Testis (tissue), 3 donors: ENCODE measurements around the gene HTR4. TPM values are rescaled to one million over a fixed set of nuclear protein-coding genes. Genes with fewer than 3 reads are reported as not detected.

Experiments used
- DNase-seq: peaks from one replicate; pipeline ENCODE4 v3.0.0-alpha.2; 2019
- H3K27ac ChIP-seq, 2 donors: fragments of 200-600 bp; sonication (generic); one replicate each; pipeline ENCODE4 v1.5.1; 2019
- H3K27me3 ChIP-seq: fragments of 200-600 bp; sonication (generic); one replicate; pipeline ENCODE4 v1.5.1; 2019
- H3K36me3 ChIP-seq: fragments of 200-600 bp; sonication (generic); one replicate; pipeline ENCODE4 v1.5.1; 2017; ENCODE audit warnings: low read depth; ENCODE audit errors: missing control alignments
- H3K4me1 ChIP-seq: fragments of 200-600 bp; sonication (generic); one replicate; pipeline ENCODE4 v1.5.1; 2019
- H3K4me3 ChIP-seq, 2 donors: fragments of 200-600 bp; sonication (generic); one replicate each; pipeline ENCODE4 v1.5.1; 2017 to 2019
- H3K9me3 ChIP-seq: fragments of 200-600 bp; sonication (generic); one replicate; pipeline ENCODE4 v1.5.1; 2017
- POLR2A ChIP-seq: fragments of 450-650 bp; IDR thresholded peaks from one replicate; pipeline ENCODE4 v1.6.1; 2017; ENCODE audit warnings: antibody characterized with exemption, mild to moderate bottlenecking, moderate library complexity
- WGBS, 2 donors: methylation state at CpG; one replicate each; pipeline ENCODE4 v1.1.5; 2018; 5-methylcytosine and 5-hydroxymethylcytosine counted together
- intact Hi-C: fragments of 100-400 bp; cut with DNase I; formaldehyde crosslinking; loops from one replicate; pipeline ENCODE4 v1.15.1; 2023; ENCODE audit warnings: low total_unique reads
- polyA plus RNA-seq: library from polyadenylated mRNA; stranded (reverse); fragments of 350-450 nt; fragmentation: Illumina TruSeq; extraction: RNeasy Lipid Tissue Mini Kit (QIAGEN cat#74804); gene quantifications from one replicate; pipeline ENCODE4 v1.2.3, GENCODE V29; 2014; ENCODE audit warnings: low read depth, low replicate concordance; ENCODE audit not compliant: insufficient read depth
- total RNA-seq, 2 donors: library from RNA; depleted of rRNA; stranded (reverse); fragments of >200 nt; gene quantifications; one replicate each; pipeline ENCODE4 v1.2.3, GENCODE V29; 2016
- TF ChIP-seq, protein P1 (sequence below), 3 experiments: fragments of 450-650 bp in 2 of 3; fragments of 200-600 bp in 1 of 3; sonication (generic) in 1 of 3; IDR thresholded peaks; one replicate each; pipeline ENCODE4 v1.5.1; 2016 to 2019; ENCODE audit warnings: antibody characterized with exemption in 3 of 3, mild to moderate bottlenecking in 2 of 3, moderate library complexity in 1 of 3

Gene HTR4
- total and polyA plus RNA-seq, 3 donors from 2014 or later: 0.17 to 0.63 (median 0.56) TPM

- Histone ChIP-seq H3K9me3 (no peaks in the 10 kb centered on the region), H3K27me3 (no peaks in the 10 kb centered on the region), H3K4me3 (no peak overlapping the region), H3K27ac (no peak overlapping the region), H3K4me1 (no peaks in the 10 kb centered on the region), H3K36me3 (no peaks in the 10 kb centered on the region)
- 43 to 53% methylated on average over 1 of the region's 1 CpG for WGBS, 2 donors
- intact Hi-C loops: no loop called here
- no peak for TF ChIP-seq POLR2A
- TF ChIP-seq, protein P1, sequence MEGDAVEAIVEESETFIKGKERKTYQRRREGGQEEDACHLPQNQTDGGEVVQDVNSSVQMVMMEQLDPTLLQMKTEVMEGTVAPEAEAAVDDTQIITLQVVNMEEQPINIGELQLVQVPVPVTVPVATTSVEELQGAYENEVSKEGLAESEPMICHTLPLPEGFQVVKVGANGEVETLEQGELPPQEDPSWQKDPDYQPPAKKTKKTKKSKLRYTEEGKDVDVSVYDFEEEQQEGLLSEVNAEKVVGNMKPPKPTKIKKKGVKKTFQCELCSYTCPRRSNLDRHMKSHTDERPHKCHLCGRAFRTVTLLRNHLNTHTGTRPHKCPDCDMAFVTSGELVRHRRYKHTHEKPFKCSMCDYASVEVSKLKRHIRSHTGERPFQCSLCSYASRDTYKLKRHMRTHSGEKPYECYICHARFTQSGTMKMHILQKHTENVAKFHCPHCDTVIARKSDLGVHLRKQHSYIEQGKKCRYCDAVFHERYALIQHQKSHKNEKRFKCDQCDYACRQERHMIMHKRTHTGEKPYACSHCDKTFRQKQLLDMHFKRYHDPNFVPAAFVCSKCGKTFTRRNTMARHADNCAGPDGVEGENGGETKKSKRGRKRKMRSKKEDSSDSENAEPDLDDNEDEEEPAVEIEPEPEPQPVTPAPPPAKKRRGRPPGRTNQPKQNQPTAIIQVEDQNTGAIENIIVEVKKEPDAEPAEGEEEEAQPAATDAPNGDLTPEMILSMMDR (IDR thresholded peaks at IDR 0.05): no peak
- DNase-seq: no peak
Observed at GRCh38 chr5:148511810-148512347, 142.4 kb downstream of the HTR4 start.

DNA sequence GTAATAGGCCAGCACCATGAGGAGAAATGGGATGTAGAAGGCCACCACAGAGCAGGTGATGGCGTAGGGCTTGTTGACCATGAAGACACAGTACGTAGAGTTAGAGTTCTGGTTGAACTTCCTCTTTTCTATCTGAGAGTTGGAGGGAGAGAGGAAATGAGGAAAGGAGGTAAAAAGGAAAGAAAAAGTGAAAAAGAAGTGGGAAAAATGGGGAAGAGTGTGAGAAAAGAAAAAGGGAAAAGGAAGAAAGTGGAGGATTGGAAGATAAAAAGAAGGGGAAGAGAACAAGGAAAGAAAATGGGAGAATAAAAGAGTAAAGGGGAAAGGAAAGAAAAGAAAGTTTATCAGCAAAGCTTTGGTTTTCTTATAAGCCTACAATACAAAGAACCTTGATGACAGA, 144.4 kb downstream of the HTR4 start:
- no peaks in the 10 kb centered on the region for H3K9me3 ChIP-seq
- no peak for DNase-seq
- intact Hi-C loops: no loop called here
- WGBS, 2 donors: 86 to 91% methylated on average over 2 of the region's 2 CpGs
- H3K36me3 ChIP-seq: no peaks in the 10 kb centered on the region
- no peaks in the 10 kb centered on the region for H3K27me3 ChIP-seq
- no peak overlapping the region for H3K27ac ChIP-seq
- H3K4me1 ChIP-seq: no peaks in the 10 kb centered on the region
- TF ChIP-seq, protein P1 (IDR thresholded peaks at IDR 0.05): no peak
- H3K4me3 ChIP-seq: no peak overlapping the region

- Histone ChIP-seq H3K4me1 (no peaks in the 10 kb centered on the region), H3K36me3 (no peaks in the 10 kb centered on the region), H3K27me3 (no peaks in the 10 kb centered on the region), H3K27ac (no peak overlapping the region), H3K4me3 (no peak overlapping the region), H3K9me3 (no peaks in the 10 kb centered on the region)
- no peak for DNase-seq
- intact Hi-C loops: no loop called here
- TF ChIP-seq, protein P1 (IDR thresholded peaks at IDR 0.05): no peak
- no peak for TF ChIP-seq POLR2A
- 70 to 79% methylated on average over 3 of the region's 3 CpGs for WGBS, 2 donors
Observed at GRCh38 chr5:148507648-148508047, 146.7 kb downstream of the HTR4 start.

DNA sequence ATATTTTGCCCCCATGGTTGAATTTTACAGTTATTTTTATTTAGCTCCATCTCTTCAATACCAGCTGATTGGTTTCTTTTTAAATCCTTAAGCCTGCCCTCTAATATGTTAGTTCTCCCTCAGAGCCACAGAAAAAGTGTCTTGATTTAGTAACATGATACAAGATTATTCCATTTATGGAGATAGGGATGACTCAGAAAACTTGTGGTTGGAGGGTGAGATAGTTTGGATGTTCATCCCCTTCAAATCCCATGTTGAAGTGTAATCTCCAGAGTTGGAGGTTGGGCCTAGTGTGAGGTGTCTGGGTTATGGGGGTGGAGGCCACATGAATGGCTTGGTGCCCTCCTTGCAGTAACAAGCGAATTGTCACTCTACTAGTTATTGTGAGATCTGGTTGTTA, 154.9 kb downstream of the HTR4 start:
- 83 to 88% methylated on average over 1 of the region's 1 CpG for WGBS, 2 donors
- Histone ChIP-seq H3K27me3 (no peaks in the 10 kb centered on the region), H3K4me1 (no peaks in the 10 kb centered on the region), H3K27ac (no peak overlapping the region), H3K9me3 (no peaks in the 10 kb centered on the region), H3K36me3 (no peaks in the 10 kb centered on the region), H3K4me3 (no peak overlapping the region)
- intact Hi-C loops: no loop called here
- TF ChIP-seq, protein P1 (IDR thresholded peaks at IDR 0.05): no peak
- no peak for TF ChIP-seq POLR2A
- DNase-seq: no peak

- no peaks in the 10 kb centered on the region for H3K27me3 ChIP-seq
- no peak for DNase-seq
- intact Hi-C loops: no loop called here
- no peak overlapping the region for H3K4me3 ChIP-seq
- no peaks in the 10 kb centered on the region for H3K4me1 ChIP-seq
- H3K36me3 ChIP-seq: no peaks in the 10 kb centered on the region
- H3K9me3 ChIP-seq: no peaks in the 10 kb centered on the region
- TF ChIP-seq, protein P1 (IDR thresholded peaks at IDR 0.05): no peak
- no peak for TF ChIP-seq POLR2A
- no peak overlapping the region for H3K27ac ChIP-seq
- 96 to 98% methylated on average over 1 of the region's 1 CpG for whole genome bisulfite sequencing, 2 donors
Observed at GRCh38 chr5:148497757-148498156, 156.6 kb downstream of the HTR4 start.
